Pancreas (tissue), 10 donors: Measurements from ENCODE around the gene IL1RAPL2. TPM values are rescaled to one million over a fixed set of nuclear protein-coding genes. Genes with fewer than 3 reads are reported as not detected.

Experiments used
- ATAC-seq, 4 donors: fragments of 200-7000 bp; cut with Tn5 transposase; one replicate each; pipeline versions ENCODE4 v1.8.0 to v1.9.1; 2020; ENCODE audit warnings: mild to moderate bottlenecking in 4 of 4, moderate library complexity in 4 of 4
- DNase-seq, 6 donors: peaks; one replicate each; pipeline ENCODE4 v3.0.0-alpha.2; 2020
- FAIRE-seq: peaks from 2 replicates; lab custom pipeline; 2012; peaks lifted over from hg19 to GRCh38; lab: Jason Lieb, UNC
- H3K27ac ChIP-seq, 4 donors: fragments of 200-600 bp; sonication (generic); 1 replicate in 3 of 4; 2 replicates in 1 of 4; pipeline versions ENCODE4 v1.5.0 to v1.8.0; 2020
- H3K27me3 ChIP-seq, 4 donors: fragments of 200-600 bp; one replicate each; pipeline ENCODE4 v1.8.0; 2021
- H3K36me3 ChIP-seq, 3 donors: fragments of 200-600 bp; sonication (generic) in 1 of 3; one replicate each; pipeline versions ENCODE4 v1.5.0 to v1.8.0; 2020 to 2021
- H3K4me1 ChIP-seq, 3 donors: fragments of 200-600 bp; one replicate each; pipeline ENCODE4 v1.8.0; 2021
- H3K4me3 ChIP-seq, 4 donors: fragments of 200-600 bp; sonication (generic) in 2 of 4; one replicate each; pipeline versions ENCODE4 v1.5.0 to v1.8.0; 2020 to 2021
- H3K9me3 ChIP-seq, 4 donors: fragments of 200-600 bp; one replicate each; pipeline ENCODE4 v1.8.0; 2021
- WGBS, 2 donors: extraction: QIAGEN DNeasy Blood & Tissue Kit; methylation state at CpG; one replicate each; pipeline ENCODE4 v1.1.7; 2013; 5-methylcytosine and 5-hydroxymethylcytosine counted together
- intact Hi-C, 3 donors: fragments of 100-400 bp; cut with DNase I; formaldehyde crosslinking; loops; one replicate each; pipeline versions ENCODE4 v1.11.1 to v1.14.2; 2022
- polyA plus RNA-seq, 2 donors: library from polyadenylated mRNA; stranded (reverse); fragments of 200-250 nt; gene quantifications; one replicate each; pipeline ENCODE4 v1.2.3, GENCODE V29; 2013
- total RNA-seq, 6 donors: library from RNA; stranded (reverse); fragmentation: NEBNext Ultra II Directional in 4 of 6; extraction: Animal tissue kit (Norgen Biotek cat#: 25700) in 4 of 6; gene quantifications; one replicate each; pipeline versions ENCODE4 v1.2.1 to v1.2.4, GENCODE V29; 2021 to 2023
- TF ChIP-seq, protein P1 (sequence below), 4 donors: fragments of 200-600 bp; sonication (generic) in 3 of 4; IDR thresholded peaks; one replicate each; pipeline versions ENCODE4 v1.5.0 to v1.8.0; 2021; ENCODE audit warnings: antibody characterized with exemption in 4 of 4
- donor health status: healthy with polysubstance abuse.
- donor health status: DM: no; HTN: no; CAD: no; lungs with moderate emphysema.
- donor health status: DM: no; HTN: no; CAD: no.
- donor health status: control.
- donor health status: control.
- donor health status: Bipolar disorder and iron deficiency.
- donor health status: DM: yes; HTN: yes; CAD: no.
- donor health status: DM: no; HTN: no; CAD: no.
- donor health status: DM: no; HTN: no; CAD: no.
- donor health status: DM: yes; HTN: yes; CAD: no.

IL1RAPL2 gene
- total and polyA plus RNA-seq, 8 donors: 0.09 TPM; not detected in 7

DNA sequence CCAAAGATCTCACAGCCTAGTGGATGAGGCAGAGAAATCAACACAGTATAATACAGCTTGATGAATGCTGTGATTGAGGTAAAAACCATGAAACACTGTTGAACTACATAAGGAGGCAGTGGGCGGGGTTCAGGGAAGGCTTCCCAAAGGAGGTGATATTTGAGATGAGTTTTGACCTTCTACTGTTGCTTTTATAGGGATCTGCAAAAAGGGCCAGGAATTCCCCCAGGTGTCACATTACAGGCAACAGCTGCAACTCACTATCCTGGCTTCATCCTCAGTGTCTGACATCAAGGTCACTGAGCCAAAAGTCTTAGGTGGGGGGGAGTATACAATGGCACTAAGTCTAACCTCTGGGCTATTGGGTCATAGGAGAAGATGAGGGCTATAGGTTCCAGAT lies 1070.7 kb downstream of the IL1RAPL2 start:
- TF ChIP-seq, protein P1, sequence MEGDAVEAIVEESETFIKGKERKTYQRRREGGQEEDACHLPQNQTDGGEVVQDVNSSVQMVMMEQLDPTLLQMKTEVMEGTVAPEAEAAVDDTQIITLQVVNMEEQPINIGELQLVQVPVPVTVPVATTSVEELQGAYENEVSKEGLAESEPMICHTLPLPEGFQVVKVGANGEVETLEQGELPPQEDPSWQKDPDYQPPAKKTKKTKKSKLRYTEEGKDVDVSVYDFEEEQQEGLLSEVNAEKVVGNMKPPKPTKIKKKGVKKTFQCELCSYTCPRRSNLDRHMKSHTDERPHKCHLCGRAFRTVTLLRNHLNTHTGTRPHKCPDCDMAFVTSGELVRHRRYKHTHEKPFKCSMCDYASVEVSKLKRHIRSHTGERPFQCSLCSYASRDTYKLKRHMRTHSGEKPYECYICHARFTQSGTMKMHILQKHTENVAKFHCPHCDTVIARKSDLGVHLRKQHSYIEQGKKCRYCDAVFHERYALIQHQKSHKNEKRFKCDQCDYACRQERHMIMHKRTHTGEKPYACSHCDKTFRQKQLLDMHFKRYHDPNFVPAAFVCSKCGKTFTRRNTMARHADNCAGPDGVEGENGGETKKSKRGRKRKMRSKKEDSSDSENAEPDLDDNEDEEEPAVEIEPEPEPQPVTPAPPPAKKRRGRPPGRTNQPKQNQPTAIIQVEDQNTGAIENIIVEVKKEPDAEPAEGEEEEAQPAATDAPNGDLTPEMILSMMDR (IDR thresholded peaks at IDR 0.05): no peak
- FAIRE-seq: no peak

DNA sequence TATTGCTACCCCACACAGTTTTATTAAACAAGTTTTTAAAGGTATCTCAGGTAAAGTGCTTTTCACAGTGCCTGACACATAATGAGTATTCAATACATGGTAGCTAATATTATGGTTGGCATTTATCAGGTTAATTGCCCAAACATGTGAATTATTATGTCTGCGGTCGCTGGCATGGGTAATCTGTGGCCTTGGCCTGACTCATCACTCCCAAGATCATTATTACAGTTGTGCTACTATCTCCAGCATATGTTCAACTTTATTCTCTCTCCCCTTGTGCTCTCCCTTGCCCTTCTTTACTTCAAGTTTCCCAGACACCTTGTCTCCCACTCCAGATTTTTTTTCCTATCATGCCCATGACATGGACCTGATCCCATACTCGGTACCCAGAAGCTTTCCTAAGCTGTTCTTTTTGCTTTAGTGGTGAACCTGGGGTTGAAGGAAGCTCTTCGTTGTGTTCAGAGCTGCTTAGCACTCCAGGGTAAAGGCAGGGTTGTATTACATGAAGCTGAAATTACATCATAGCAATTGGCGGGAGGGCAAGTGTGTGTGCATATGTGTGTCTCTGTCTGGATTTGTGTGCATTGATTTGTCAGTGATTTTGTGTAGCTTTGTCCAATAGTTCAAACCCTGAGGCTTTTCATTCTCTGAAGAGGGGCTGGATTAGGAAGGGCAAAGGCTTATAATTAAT lies 1079.8 kb downstream of the IL1RAPL2 start:
- H3K4me3 ChIP-seq: no peak overlapping the region
- no peaks in the 10 kb centered on the region for H3K27me3 ChIP-seq
- DNase-seq (no peak), FAIRE-seq (no peak), ATAC-seq (no peak)
- H3K9me3 ChIP-seq: no peaks in the 10 kb centered on the region
- intact Hi-C loops: no loop called here
- H3K36me3 ChIP-seq: no peaks in the 10 kb centered on the region
- H3K27ac ChIP-seq: no peak overlapping the region
- H3K4me1 ChIP-seq: no peaks in the 10 kb centered on the region
- TF ChIP-seq, protein P1 (IDR thresholded peaks at IDR 0.05): no peak
- 48 to 49% methylated on average over 5 of the region's 5 CpGs for WGBS, 2 donors

More for the DNA sequence above, 1070.7 kb downstream of the IL1RAPL2 start:
- ATAC-seq: no peak
- Histone ChIP-seq H3K27me3 (no peaks in the 10 kb centered on the region), H3K4me3 (no peak overlapping the region), H3K4me1 (no peaks in the 10 kb centered on the region), H3K36me3 (no peaks in the 10 kb centered on the region), H3K27ac (no peak overlapping the region), H3K9me3 (no peaks in the 10 kb centered on the region)
- intact Hi-C loops: no loop called here
- 19 to 53% methylated on average over 1 of the region's 1 CpG for WGBS, 2 donors
- DNase-seq: no peak

DNA sequence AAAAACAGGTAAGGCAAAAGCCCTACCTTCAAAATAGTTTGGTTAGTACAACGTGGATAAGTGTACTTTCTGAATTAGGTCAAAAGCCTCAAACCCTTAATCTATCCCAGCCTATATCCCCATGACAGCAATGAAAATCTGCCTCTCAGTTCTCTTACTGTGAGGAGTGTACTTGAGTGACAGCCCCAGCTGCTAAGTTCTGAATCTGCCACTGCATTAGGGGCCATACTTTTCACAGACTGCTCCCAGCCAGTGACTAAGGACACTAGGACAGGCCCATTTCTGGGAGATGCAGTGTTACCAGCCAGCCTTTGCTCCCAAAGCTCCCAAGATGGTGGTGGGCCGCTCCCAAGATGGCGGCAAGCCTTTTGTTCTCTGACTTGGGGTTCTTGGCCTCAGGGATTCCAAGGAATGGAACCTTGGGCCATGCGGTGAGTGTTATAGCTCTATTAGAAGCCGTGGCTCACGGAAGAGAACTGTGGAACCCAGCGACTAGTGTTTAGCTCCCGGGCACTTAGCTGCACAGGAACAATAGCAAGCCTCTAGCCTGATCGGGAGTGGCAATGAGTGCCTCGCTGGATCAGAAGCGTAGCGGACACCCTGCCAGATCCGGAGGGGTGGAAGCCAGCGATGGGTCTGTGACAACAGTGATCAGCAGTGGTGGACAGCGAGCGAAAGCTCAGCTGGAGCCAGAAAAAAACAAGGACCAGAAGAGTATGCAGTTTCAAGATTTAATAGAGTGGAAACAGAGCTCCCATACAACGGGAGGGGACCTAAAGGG lies 1080.8 kb downstream of the IL1RAPL2 start:
- TF ChIP-seq, protein P1 (IDR thresholded peaks at IDR 0.05): no peak
- FAIRE-seq: no peak

DNA sequence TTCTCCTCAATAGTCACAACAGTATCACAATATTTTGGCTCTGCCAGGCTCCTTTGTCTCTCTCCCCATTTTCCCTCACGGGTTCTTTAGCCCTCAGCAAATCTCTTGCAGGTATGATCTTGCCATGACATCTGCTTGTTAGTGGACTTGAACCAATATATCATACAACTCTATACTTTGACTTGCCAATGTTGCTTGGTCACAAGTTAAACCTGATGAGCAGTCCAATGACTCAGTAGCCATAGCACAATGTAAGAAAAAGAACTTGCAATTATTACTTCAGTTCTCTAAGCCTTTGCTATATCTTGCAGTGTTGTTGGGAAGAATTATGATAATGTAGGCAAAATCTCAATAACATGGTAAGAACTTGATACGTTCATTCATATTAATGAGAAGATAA lies 1081.8 kb downstream of the IL1RAPL2 start:
- 47 to 58% methylated on average over 2 of the region's 2 CpGs for WGBS, 2 donors
- FAIRE-seq: no peak
- H3K9me3 ChIP-seq: no peaks in the 10 kb centered on the region
- no peak overlapping the region for H3K4me3 ChIP-seq
- H3K36me3 ChIP-seq: no peaks in the 10 kb centered on the region
- no peak for ATAC-seq
- DNase-seq: no peak
- H3K4me1 ChIP-seq: no peaks in the 10 kb centered on the region
- TF ChIP-seq, protein P1 (IDR thresholded peaks at IDR 0.05): no peak
- peaks cover 0 to 4% (median 0%) of the 10 kb centered on the region in 4 donors for H3K27me3 ChIP-seq
- no peak overlapping the region for H3K27ac ChIP-seq
- intact Hi-C loops: no loop called here

More for the DNA sequence above, 1080.8 kb downstream of the IL1RAPL2 start:
- Histone ChIP-seq H3K4me3 (no peak overlapping the region), H3K27ac (no peak overlapping the region), H3K27me3 (no peaks in the 10 kb centered on the region), H3K4me1 (no peaks in the 10 kb centered on the region), H3K36me3 (no peaks in the 10 kb centered on the region), H3K9me3 (no peaks in the 10 kb centered on the region)
- intact Hi-C loops: no loop called here
- no peak for DNase-seq
- 75 to 78% methylated on average over 17 of the region's 17 CpGs for WGBS, 2 donors
- ATAC-seq: no peak
